ENCODE results near the gene ZNF827. TPM values are rescaled to one million over a fixed set of nuclear protein-coding genes. Genes with fewer than 3 reads are reported as not detected.

Gene ZNF827
- polyA plus RNA-seq, 1 donor from 2014 or later = 12.1 TPM

DNA sequence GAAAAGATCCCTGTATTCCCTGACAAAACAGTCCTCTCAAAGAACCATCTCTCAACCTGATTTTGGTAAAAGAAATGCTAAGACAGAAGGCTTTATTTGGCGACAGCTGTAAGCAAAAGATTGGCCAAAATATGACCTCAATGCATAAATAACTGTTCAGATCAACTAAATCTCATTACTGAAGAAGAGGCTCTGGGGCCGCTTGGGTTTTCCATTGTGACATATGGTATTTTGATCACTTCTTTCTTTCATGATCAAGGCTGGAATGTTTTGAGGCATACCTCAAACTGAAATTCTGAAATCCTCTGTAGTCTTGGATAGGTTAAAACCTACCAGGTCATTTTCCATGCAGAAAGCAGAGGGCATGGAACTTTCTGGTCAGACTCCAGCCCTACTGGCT is 152.4 kb downstream of the ZNF827 start:
- H3F3A ChIP-seq (ENCODE audit: insufficient read depth, low read length, poor library complexity, severe bottlenecking) = no peaks in the 10 kb centered on the region
- H3K27me3 ChIP-seq (ENCODE audit: insufficient read depth, low read depth, low read length) = no peaks in the 10 kb centered on the region
- H3K9me2 ChIP-seq (ENCODE audit: insufficient read depth, low read length) = no peaks in the 10 kb centered on the region
- H3K36me3 ChIP-seq (ENCODE audit: insufficient read depth, low read length) = no peaks in the 10 kb centered on the region
- H3K27ac ChIP-seq (ENCODE audit: low read length) = no peak overlapping the region
- H3K4me2 ChIP-seq (ENCODE audit: low read length) = no peak overlapping the region
- H2AFZ ChIP-seq (ENCODE audit: low read depth, low read length) = no peak overlapping the region
- H3K4me3 ChIP-seq (ENCODE audit: low read length) = no peak overlapping the region
- no peak overlapping the region for H3K9ac ChIP-seq (ENCODE audit: low read length)
- no peaks in the 10 kb centered on the region for H3K79me2 ChIP-seq (replicated peaks; ENCODE audit: insufficient read depth, low read length)
- no peaks in the 10 kb centered on the region for H4K20me1 ChIP-seq (ENCODE audit: insufficient read depth)
- TF ChIP-seq RAD21 (conservative IDR thresholded peaks at IDR 0.05) (no peak), POLR2AphosphoS5 (IDR thresholded peaks at IDR 0.05) (no peak), EP300 (conservative IDR thresholded peaks at IDR 0.05; ENCODE audit: poor library complexity, severe bottlenecking) (no peak), MXI1 (conservative IDR thresholded peaks at IDR 0.05; ENCODE audit: poor library complexity, severe bottlenecking) (no peak), TAF1 (IDR thresholded peaks at IDR 0.05; ENCODE audit: low read depth) (no peak), SMC3 (conservative IDR thresholded peaks at IDR 0.05; ENCODE audit: poor library complexity) (no peak), EZH2 (IDR thresholded peaks at IDR 0.05; ENCODE audit: borderline replicate concordance, insufficient read depth, low read length, poor library complexity, severe bottlenecking) (no peak)
- TF ChIP-seq, protein P1, sequence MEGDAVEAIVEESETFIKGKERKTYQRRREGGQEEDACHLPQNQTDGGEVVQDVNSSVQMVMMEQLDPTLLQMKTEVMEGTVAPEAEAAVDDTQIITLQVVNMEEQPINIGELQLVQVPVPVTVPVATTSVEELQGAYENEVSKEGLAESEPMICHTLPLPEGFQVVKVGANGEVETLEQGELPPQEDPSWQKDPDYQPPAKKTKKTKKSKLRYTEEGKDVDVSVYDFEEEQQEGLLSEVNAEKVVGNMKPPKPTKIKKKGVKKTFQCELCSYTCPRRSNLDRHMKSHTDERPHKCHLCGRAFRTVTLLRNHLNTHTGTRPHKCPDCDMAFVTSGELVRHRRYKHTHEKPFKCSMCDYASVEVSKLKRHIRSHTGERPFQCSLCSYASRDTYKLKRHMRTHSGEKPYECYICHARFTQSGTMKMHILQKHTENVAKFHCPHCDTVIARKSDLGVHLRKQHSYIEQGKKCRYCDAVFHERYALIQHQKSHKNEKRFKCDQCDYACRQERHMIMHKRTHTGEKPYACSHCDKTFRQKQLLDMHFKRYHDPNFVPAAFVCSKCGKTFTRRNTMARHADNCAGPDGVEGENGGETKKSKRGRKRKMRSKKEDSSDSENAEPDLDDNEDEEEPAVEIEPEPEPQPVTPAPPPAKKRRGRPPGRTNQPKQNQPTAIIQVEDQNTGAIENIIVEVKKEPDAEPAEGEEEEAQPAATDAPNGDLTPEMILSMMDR (IDR thresholded peaks at IDR 0.05; ENCODE audit: poor library complexity, severe bottlenecking) = no peak
- TF ChIP-seq, protein P2, sequence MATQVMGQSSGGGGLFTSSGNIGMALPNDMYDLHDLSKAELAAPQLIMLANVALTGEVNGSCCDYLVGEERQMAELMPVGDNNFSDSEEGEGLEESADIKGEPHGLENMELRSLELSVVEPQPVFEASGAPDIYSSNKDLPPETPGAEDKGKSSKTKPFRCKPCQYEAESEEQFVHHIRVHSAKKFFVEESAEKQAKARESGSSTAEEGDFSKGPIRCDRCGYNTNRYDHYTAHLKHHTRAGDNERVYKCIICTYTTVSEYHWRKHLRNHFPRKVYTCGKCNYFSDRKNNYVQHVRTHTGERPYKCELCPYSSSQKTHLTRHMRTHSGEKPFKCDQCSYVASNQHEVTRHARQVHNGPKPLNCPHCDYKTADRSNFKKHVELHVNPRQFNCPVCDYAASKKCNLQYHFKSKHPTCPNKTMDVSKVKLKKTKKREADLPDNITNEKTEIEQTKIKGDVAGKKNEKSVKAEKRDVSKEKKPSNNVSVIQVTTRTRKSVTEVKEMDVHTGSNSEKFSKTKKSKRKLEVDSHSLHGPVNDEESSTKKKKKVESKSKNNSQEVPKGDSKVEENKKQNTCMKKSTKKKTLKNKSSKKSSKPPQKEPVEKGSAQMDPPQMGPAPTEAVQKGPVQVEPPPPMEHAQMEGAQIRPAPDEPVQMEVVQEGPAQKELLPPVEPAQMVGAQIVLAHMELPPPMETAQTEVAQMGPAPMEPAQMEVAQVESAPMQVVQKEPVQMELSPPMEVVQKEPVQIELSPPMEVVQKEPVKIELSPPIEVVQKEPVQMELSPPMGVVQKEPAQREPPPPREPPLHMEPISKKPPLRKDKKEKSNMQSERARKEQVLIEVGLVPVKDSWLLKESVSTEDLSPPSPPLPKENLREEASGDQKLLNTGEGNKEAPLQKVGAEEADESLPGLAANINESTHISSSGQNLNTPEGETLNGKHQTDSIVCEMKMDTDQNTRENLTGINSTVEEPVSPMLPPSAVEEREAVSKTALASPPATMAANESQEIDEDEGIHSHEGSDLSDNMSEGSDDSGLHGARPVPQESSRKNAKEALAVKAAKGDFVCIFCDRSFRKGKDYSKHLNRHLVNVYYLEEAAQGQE (IDR thresholded peaks at IDR 0.05; ENCODE audit: borderline replicate concordance) = no peak
- H3K9me3 ChIP-seq (ENCODE audit: low read length) = no peaks in the 10 kb centered on the region

DNA sequence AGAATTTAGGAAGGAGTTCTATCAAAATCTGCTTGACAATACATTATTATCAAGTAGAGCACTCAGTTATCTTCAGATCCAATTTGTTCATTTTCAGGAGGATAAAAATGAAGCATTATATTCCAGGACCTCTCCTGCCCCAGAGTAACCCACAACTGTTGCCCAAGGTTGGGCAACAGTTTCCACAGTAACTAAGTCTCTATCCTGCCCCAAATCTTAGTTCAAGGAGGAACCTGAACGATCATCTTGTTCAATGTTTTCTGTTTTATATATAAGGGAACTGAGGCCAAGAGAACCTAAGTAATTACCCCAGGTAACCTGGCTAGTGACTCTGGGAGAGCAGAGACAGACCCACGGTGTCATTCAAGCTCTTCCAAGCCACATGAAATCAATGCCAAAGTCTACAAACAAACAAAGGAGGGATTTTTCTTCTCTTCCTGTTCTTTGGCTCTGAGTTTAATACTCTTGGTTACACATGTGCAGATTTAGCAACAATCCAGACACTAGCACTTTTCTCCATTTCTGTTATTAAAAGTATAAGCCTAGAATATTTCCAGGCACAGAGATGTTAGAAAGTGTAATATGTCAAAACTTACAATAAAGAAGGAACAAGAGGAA is 153.1 kb downstream of the ZNF827 start:
- Histone ChIP-seq H3K9ac (ENCODE audit: low read length) (no peak overlapping the region), H3F3A (ENCODE audit: insufficient read depth, low read length, poor library complexity, severe bottlenecking) (no peaks in the 10 kb centered on the region), H3K9me2 (ENCODE audit: insufficient read depth, low read length) (no peaks in the 10 kb centered on the region), H4K20me1 (ENCODE audit: insufficient read depth) (no peaks in the 10 kb centered on the region), H3K4me3 (ENCODE audit: low read length) (no peak overlapping the region), H3K79me2 (replicated peaks; ENCODE audit: insufficient read depth, low read length) (no peaks in the 10 kb centered on the region), H3K9me3 (ENCODE audit: low read length) (no peaks in the 10 kb centered on the region), H2AFZ (ENCODE audit: low read depth, low read length) (no peak overlapping the region), H3K4me2 (ENCODE audit: low read length) (no peak overlapping the region), H3K27ac (ENCODE audit: low read length) (no peak overlapping the region), H3K36me3 (ENCODE audit: insufficient read depth, low read length) (no peaks in the 10 kb centered on the region), H3K27me3 (ENCODE audit: insufficient read depth, low read depth, low read length) (no peaks in the 10 kb centered on the region)
- TF ChIP-seq SMC3 (conservative IDR thresholded peaks at IDR 0.05; ENCODE audit: poor library complexity) = no peak

Data from neural cell (in vitro differentiated cells).